ENCODE results near the gene ZNF831. TPM values are rescaled to one million over a fixed set of nuclear protein-coding genes. Genes with fewer than 3 reads are reported as not detected.
A peak's percentile ranks its signal among the peaks of the same experiment; 100 is the strongest.

Gene ZNF831
- total RNA-seq, 1 donor from 2014 or later = not detected

DNA sequence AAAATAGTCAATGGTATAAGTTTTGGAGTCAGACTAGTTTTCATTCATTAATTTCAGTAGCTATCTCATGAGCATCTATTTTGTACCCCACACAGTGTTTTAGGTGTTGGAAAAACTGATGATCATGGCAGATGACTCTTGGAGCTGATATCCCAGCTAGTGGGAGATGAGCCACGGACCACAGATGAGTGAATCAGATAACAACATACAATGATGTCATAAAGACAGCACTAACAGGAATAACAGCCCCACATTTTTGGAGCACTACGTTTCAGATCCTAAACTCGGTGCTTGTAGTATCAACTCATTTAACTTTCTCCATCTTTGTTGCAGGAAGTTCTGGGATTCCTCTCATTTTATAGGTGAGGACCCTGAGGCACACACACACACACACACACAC is 69.0 kb downstream of the ZNF831 start:
- DNase-seq (ENCODE audit: low read depth, low spot score) = no peak
- Mint-ChIP-seq H3K4me3 (no peak overlapping the region), H3K36me3 (ENCODE audit: low read depth) (no peaks in the 10 kb centered on the region), H3K9me3 (peaks cover 5% of the 10 kb centered on the region), H3K4me1 (no peaks in the 10 kb centered on the region), H3K27ac (ENCODE audit: unreplicated experiment) (no peak overlapping the region), H3K27me3 (ENCODE audit: low read depth) (peaks cover 35% of the 10 kb centered on the region)
- TF ChIP-seq, protein P1, sequence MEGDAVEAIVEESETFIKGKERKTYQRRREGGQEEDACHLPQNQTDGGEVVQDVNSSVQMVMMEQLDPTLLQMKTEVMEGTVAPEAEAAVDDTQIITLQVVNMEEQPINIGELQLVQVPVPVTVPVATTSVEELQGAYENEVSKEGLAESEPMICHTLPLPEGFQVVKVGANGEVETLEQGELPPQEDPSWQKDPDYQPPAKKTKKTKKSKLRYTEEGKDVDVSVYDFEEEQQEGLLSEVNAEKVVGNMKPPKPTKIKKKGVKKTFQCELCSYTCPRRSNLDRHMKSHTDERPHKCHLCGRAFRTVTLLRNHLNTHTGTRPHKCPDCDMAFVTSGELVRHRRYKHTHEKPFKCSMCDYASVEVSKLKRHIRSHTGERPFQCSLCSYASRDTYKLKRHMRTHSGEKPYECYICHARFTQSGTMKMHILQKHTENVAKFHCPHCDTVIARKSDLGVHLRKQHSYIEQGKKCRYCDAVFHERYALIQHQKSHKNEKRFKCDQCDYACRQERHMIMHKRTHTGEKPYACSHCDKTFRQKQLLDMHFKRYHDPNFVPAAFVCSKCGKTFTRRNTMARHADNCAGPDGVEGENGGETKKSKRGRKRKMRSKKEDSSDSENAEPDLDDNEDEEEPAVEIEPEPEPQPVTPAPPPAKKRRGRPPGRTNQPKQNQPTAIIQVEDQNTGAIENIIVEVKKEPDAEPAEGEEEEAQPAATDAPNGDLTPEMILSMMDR (conservative IDR thresholded peaks at IDR 0.05) = no peak

- no peak overlapping the region for H3K27ac Mint-ChIP-seq (ENCODE audit: unreplicated experiment)
- no peak for DNase-seq (ENCODE audit: low read depth, low spot score)
- no peaks in the 10 kb centered on the region for H3K36me3 Mint-ChIP-seq (ENCODE audit: low read depth)
- H3K9me3 Mint-ChIP-seq = no peaks in the 10 kb centered on the region
- H3K4me3 Mint-ChIP-seq = no peak overlapping the region
- peaks cover 33% of the 10 kb centered on the region for H3K27me3 Mint-ChIP-seq (ENCODE audit: low read depth)
- TF ChIP-seq, protein P1 (conservative IDR thresholded peaks at IDR 0.05) = no peak
- H3K4me1 Mint-ChIP-seq = no peaks in the 10 kb centered on the region
Observed at GRCh38 chr20:59235226-59235625, 71.6 kb downstream of the ZNF831 start.

DNA sequence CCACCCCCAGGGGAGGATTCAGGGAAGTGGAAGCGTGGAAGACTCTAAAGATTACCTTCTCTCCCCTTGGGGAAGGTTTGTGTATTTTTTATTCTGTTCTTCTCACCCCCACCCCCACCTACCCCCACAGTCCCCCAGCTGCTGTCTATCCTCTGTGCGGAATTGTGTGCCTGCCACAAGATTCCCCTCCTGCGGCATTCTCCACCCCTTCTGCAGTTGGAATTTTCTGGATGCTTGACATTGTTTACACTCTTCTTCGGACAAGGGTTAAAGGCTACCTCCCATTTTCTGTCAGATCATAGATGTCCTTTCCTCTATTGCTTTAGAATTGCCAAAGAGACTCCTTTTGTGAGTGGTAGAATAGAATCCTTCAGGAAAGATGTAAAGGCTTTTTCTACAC is 76.4 kb downstream of the ZNF831 start:
- Mint-ChIP-seq H3K9me3 (peaks cover 2% of the 10 kb centered on the region), H3K4me1 (peaks cover 7% of the 10 kb centered on the region), H3K4me3 (no peak overlapping the region), H3K27me3 (ENCODE audit: low read depth) (peaks cover 13% of the 10 kb centered on the region), H3K27ac (ENCODE audit: unreplicated experiment) (no peak overlapping the region), H3K36me3 (ENCODE audit: low read depth) (no peaks in the 10 kb centered on the region)
- no peak for DNase-seq (ENCODE audit: low read depth, low spot score)
- TF ChIP-seq, protein P1 (conservative IDR thresholded peaks at IDR 0.05) = no peak

- H3K4me3 Mint-ChIP-seq = no peak overlapping the region
- peaks cover 2% of the 10 kb centered on the region for H3K9me3 Mint-ChIP-seq
- TF ChIP-seq, protein P1 (conservative IDR thresholded peaks at IDR 0.05) = no peak
- H3K27me3 Mint-ChIP-seq (ENCODE audit: low read depth) = peaks cover 6% of the 10 kb centered on the region
- no peak overlapping the region for H3K27ac Mint-ChIP-seq (ENCODE audit: unreplicated experiment)
- H3K36me3 Mint-ChIP-seq (ENCODE audit: low read depth) = no peaks in the 10 kb centered on the region
- H3K4me1 Mint-ChIP-seq = peaks cover 24% of the 10 kb centered on the region
- DNase-seq (ENCODE audit: low read depth, low spot score) = no peak
Observed at GRCh38 chr20:59242714-59243626, 79.3 kb downstream of the ZNF831 start.

- Mint-ChIP-seq H3K36me3 (ENCODE audit: low read depth) (no peaks in the 10 kb centered on the region), H3K4me1 (peaks cover 35% of the 10 kb centered on the region), H3K27ac (ENCODE audit: unreplicated experiment) (peak overlapping the region; percentile 2), H3K9me3 (peaks cover 7% of the 10 kb centered on the region), H3K27me3 (ENCODE audit: low read depth) (peaks cover 13% of the 10 kb centered on the region), H3K4me3 (no peak overlapping the region)
- no peak for DNase-seq (ENCODE audit: low read depth, low spot score)
- TF ChIP-seq, protein P1 (conservative IDR thresholded peaks at IDR 0.05) = no peak
Observed at GRCh38 chr20:59246691-59247400, 83.2 kb downstream of the ZNF831 start.
